ENCODE measurements around the gene NUDT22.

DNA sequence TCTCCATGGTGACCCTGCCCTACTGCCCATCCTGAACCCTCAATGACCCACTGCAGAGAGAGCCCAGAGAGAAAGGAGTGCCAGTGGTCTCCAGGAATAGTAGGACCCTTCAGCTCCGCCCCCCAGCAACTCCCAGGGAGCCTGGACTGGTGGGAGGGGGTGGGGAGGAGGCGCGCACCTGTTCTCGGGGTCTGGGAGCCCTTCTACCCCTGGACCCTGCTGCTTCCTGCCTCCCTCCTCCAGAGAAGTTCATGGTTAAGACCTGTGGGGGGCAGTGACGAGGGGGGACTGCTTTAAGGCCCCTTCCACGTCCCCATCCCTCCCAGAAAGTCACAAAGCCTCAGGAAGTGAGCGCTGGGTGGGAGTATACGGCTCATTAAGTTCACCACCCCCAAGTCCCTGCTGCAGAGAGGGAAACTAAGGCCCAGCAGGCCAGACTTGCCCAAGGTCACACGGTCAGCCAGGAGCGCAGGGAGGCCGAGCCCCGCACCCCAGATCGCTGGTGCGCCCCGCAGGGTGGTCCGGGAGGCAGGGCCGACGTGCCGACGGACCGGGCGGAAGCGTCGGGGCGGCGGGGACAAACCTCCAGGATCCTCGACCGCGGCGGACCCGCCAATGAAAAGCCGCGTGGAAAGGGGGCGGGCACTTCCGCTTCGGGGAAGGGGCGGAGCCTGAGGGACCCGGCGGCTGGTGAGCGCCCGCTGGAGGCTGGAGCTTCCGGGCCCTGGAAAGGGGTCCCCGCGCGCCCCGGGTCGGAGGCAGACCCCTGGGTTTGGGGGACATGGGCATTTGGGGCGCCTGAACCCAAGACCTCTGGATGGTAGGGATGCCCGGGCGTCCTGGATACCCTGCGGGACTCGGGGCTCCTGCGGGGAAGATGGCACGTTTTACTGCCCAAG, at the start of gene NUDT22, which contains the start of gene TRPT1:
- TF ChIP-seq POLR2A (IDR thresholded peaks at IDR 0.05; ENCODE audit: low read depth, low read length) (peak; percentile 77; the same call in 1 of the 2 replicates), POLR2AphosphoS5 (IDR thresholded peaks at IDR 0.05; ENCODE audit: low read depth, low read length) (peak; percentile 49; the same call in 1 of the 2 replicates), TAF1 (IDR thresholded peaks at IDR 0.05; ENCODE audit: borderline replicate concordance, low read depth, low read length) (no peak)

All from GM12892 (cell line).